Measurements from ENCODE around the gene IFNL2.
"Not testable (repeated sequence)": the region's sequence is repeated elsewhere in the genome, so short reads cannot be mapped to it uniquely, and the experiment has no call there.

The IFNL2 gene

GRCh38 chr19:39309305-39309670 lies 41.1 kb downstream of the IFNL2 start:
- H3K9me3 ChIP-seq (ENCODE audit: control insufficient read depth, low read length); H3K36me3 ChIP-seq (ENCODE audit: control insufficient read depth, insufficient read depth, low read length, severe bottlenecking); H3K4me1 ChIP-seq (ENCODE audit: control insufficient read depth, insufficient read depth, low read length); DNase-seq (ENCODE audit: low read depth); H3K9ac ChIP-seq (ENCODE audit: low read length); H3K4me3 ChIP-seq (ENCODE audit: low read length): not testable (repeated sequence)
- H3K27me3 ChIP-seq (replicated peaks; ENCODE audit: control insufficient read depth, insufficient read depth, low read length), result peaks cover 33% of the 10 kb centered on the region

GRCh38 chr19:39310558-39311311 lies 42.5 kb downstream of the IFNL2 start:
- Histone ChIP-seq H3K9me3 (ENCODE audit: control insufficient read depth, low read length) (no peaks in the 10 kb centered on the region), H3K4me1 (ENCODE audit: control insufficient read depth, insufficient read depth, low read length) (no peaks in the 10 kb centered on the region), H3K9ac (ENCODE audit: low read length) (no peak overlapping the region), H3K27me3 (replicated peaks; ENCODE audit: control insufficient read depth, insufficient read depth, low read length) (peaks cover 19% of the 10 kb centered on the region), H3K36me3 (ENCODE audit: control insufficient read depth, insufficient read depth, low read length, severe bottlenecking) (no peaks in the 10 kb centered on the region), H3K4me3 (ENCODE audit: low read length) (no peak overlapping the region)
- DNase-seq (ENCODE audit: low read depth), result no peak

GRCh38 chr19:39314016-39314728 lies 46.0 kb downstream of the IFNL2 start:
- DNase-seq (ENCODE audit: low read depth), result no peak
- Histone ChIP-seq H3K4me1 (ENCODE audit: control insufficient read depth, insufficient read depth, low read length) (no peaks in the 10 kb centered on the region), H3K9ac (ENCODE audit: low read length) (no peak overlapping the region), H3K9me3 (ENCODE audit: control insufficient read depth, low read length) (no peaks in the 10 kb centered on the region), H3K4me3 (ENCODE audit: low read length) (no peak overlapping the region), H3K27me3 (replicated peaks; ENCODE audit: control insufficient read depth, insufficient read depth, low read length) (peaks cover 13% of the 10 kb centered on the region), H3K36me3 (ENCODE audit: control insufficient read depth, insufficient read depth, low read length, severe bottlenecking) (no peaks in the 10 kb centered on the region)

- no peaks in the 10 kb centered on the region for H3K36me3 ChIP-seq (ENCODE audit: control insufficient read depth, insufficient read depth, low read length, severe bottlenecking)
- no peak for DNase-seq (ENCODE audit: low read depth)
- H3K27me3 ChIP-seq (replicated peaks; ENCODE audit: control insufficient read depth, insufficient read depth, low read length), result peaks cover 13% of the 10 kb centered on the region
- H3K9ac ChIP-seq (ENCODE audit: low read length), result no peak overlapping the region
- H3K4me3 ChIP-seq (ENCODE audit: low read length), result no peak overlapping the region
- H3K4me1 ChIP-seq (ENCODE audit: control insufficient read depth, insufficient read depth, low read length), result peaks cover 3% of the 10 kb centered on the region
- H3K9me3 ChIP-seq (ENCODE audit: control insufficient read depth, low read length), result no peaks in the 10 kb centered on the region
Observed at GRCh38 chr19:39315933-39316332, 47.7 kb downstream of the IFNL2 start.

- H3K9ac ChIP-seq (ENCODE audit: low read length), result no peak overlapping the region
- peaks cover 3% of the 10 kb centered on the region for H3K4me1 ChIP-seq (ENCODE audit: control insufficient read depth, insufficient read depth, low read length)
- no peak for DNase-seq (ENCODE audit: low read depth)
- peaks cover 13% of the 10 kb centered on the region for H3K27me3 ChIP-seq (replicated peaks; ENCODE audit: control insufficient read depth, insufficient read depth, low read length)
- H3K4me3 ChIP-seq (ENCODE audit: low read length), result no peak overlapping the region
- no peaks in the 10 kb centered on the region for H3K36me3 ChIP-seq (ENCODE audit: control insufficient read depth, insufficient read depth, low read length, severe bottlenecking)
- H3K9me3 ChIP-seq (ENCODE audit: control insufficient read depth, low read length), result no peaks in the 10 kb centered on the region
Observed at GRCh38 chr19:39316627-39317321, 48.6 kb downstream of the IFNL2 start.

GRCh38 chr19:39317476-39317875 lies 49.3 kb downstream of the IFNL2 start:
- H3K9ac ChIP-seq (ENCODE audit: low read length), result no peak overlapping the region
- peaks cover 3% of the 10 kb centered on the region for H3K4me1 ChIP-seq (ENCODE audit: control insufficient read depth, insufficient read depth, low read length)
- H3K4me3 ChIP-seq (ENCODE audit: low read length), result no peak overlapping the region
- peaks cover 13% of the 10 kb centered on the region for H3K27me3 ChIP-seq (replicated peaks; ENCODE audit: control insufficient read depth, insufficient read depth, low read length)
- DNase-seq (ENCODE audit: low read depth), result no peak
- no peaks in the 10 kb centered on the region for H3K9me3 ChIP-seq (ENCODE audit: control insufficient read depth, low read length)
- H3K36me3 ChIP-seq (ENCODE audit: control insufficient read depth, insufficient read depth, low read length, severe bottlenecking), result no peaks in the 10 kb centered on the region

GRCh38 chr19:39318071-39318470 lies 49.9 kb downstream of the IFNL2 start:
- Histone ChIP-seq H3K9me3 (ENCODE audit: control insufficient read depth, low read length) (no peaks in the 10 kb centered on the region), H3K4me3 (ENCODE audit: low read length) (no peak overlapping the region), H3K27me3 (replicated peaks; ENCODE audit: control insufficient read depth, insufficient read depth, low read length) (peaks cover 13% of the 10 kb centered on the region), H3K4me1 (ENCODE audit: control insufficient read depth, insufficient read depth, low read length) (peaks cover 3% of the 10 kb centered on the region), H3K36me3 (ENCODE audit: control insufficient read depth, insufficient read depth, low read length, severe bottlenecking) (no peaks in the 10 kb centered on the region), H3K9ac (ENCODE audit: low read length) (no peak overlapping the region)
- no peak for DNase-seq (ENCODE audit: low read depth)

- Histone ChIP-seq H3K4me1 (ENCODE audit: control insufficient read depth, insufficient read depth, low read length) (peaks cover 3% of the 10 kb centered on the region), H3K4me3 (ENCODE audit: low read length) (no peak overlapping the region), H3K9me3 (ENCODE audit: control insufficient read depth, low read length) (no peaks in the 10 kb centered on the region), H3K36me3 (ENCODE audit: control insufficient read depth, insufficient read depth, low read length, severe bottlenecking) (no peaks in the 10 kb centered on the region), H3K9ac (ENCODE audit: low read length) (no peak overlapping the region), H3K27me3 (replicated peaks; ENCODE audit: control insufficient read depth, insufficient read depth, low read length) (peaks cover 13% of the 10 kb centered on the region)
- no peak for DNase-seq (ENCODE audit: low read depth)
Observed at GRCh38 chr19:39318690-39319089, 50.5 kb downstream of the IFNL2 start.

GRCh38 chr19:39319098-39319891 lies 51.1 kb downstream of the IFNL2 start:
- H3K4me3 ChIP-seq (ENCODE audit: low read length), result no peak overlapping the region
- no peak overlapping the region for H3K9ac ChIP-seq (ENCODE audit: low read length)
- peaks cover 3% of the 10 kb centered on the region for H3K4me1 ChIP-seq (ENCODE audit: control insufficient read depth, insufficient read depth, low read length)
- no peak for DNase-seq (ENCODE audit: low read depth)
- no peaks in the 10 kb centered on the region for H3K36me3 ChIP-seq (ENCODE audit: control insufficient read depth, insufficient read depth, low read length, severe bottlenecking)
- no peaks in the 10 kb centered on the region for H3K9me3 ChIP-seq (ENCODE audit: control insufficient read depth, low read length)
- H3K27me3 ChIP-seq (replicated peaks; ENCODE audit: control insufficient read depth, insufficient read depth, low read length), result peaks cover 13% of the 10 kb centered on the region

Measured in adipocyte (in vitro differentiated cells).